PC-9 (cell line): ENCODE data around the gene ITPRIPL1. TPM values are rescaled to one million over a fixed set of nuclear protein-coding genes. Genes with fewer than 3 reads are reported as not detected.

Source experiments
- BruUV-seq: library from RNA; stranded (reverse); fragments of 400-500 nt; replicated peaks from 2 replicates; lab custom pipeline; 2021; lab: Mats Ljungman, UMichigan
- CTCF ChIA-PET: fragments of 300-600 bp; sonication (Branson Sonifier 250); formaldehyde crosslinking; loops from one replicate; lab custom pipeline; 2022; ENCODE audit warnings: antibody characterized with exemption; lab: Charles Lee
- POLR2A ChIA-PET: fragments of 300-600 bp; sonication (Branson Sonifier 250); formaldehyde crosslinking; loops from one replicate; lab custom pipeline; 2022; ENCODE audit warnings: antibody characterized with exemption; ENCODE audit not compliant: unreplicated experiment; lab: Charles Lee
- DNase-seq, 2 experiments: peaks; one replicate each; pipeline versions ENCODE4 v3.0.0 to v3.0.0-alpha.2; 2015 to 2022; ENCODE audit warnings: mixed read lengths in 1 of 2
- H2AFZ ChIP-seq: fragments of 200-600 bp; sonication (generic); 2 replicates; pipeline ENCODE4 v1.8.1; 2017; ENCODE audit warnings: antibody characterized with exemption
- H3F3A ChIP-seq: fragments of 200-600 bp; sonication (generic); 2 replicates; pipeline ENCODE4 v1.8.1; 2017; ENCODE audit warnings: antibody characterized with exemption, mild to moderate bottlenecking, low read depth; ENCODE audit not compliant: insufficient read depth
- H3K27ac ChIP-seq: fragments of 200-600 bp; sonication (generic); 2 replicates; pipeline ENCODE4 v1.6.1; 2016; ENCODE audit warnings: mixed run types
- H3K27me3 ChIP-seq: fragments of 200-600 bp; sonication (generic); 2 replicates; pipeline ENCODE4 v1.6.1; 2016; ENCODE audit warnings: low read depth, mixed run types; ENCODE audit not compliant: insufficient read depth
- H3K36me3 ChIP-seq: fragments of 200-600 bp; sonication (generic); 2 replicates; pipeline ENCODE4 v1.6.1; 2016; ENCODE audit warnings: low read depth, mixed run types
- H3K4me1 ChIP-seq: fragments of 200-600 bp; sonication (generic); replicated peaks from 2 replicates; pipeline ENCODE4 v1.6.1; 2016; ENCODE audit warnings: mixed run types; ENCODE audit not compliant: insufficient read depth
- H3K4me2 ChIP-seq: fragments of 200-600 bp; sonication (generic); 2 replicates; pipeline ENCODE4 v1.6.1; 2017; ENCODE audit warnings: mixed run types
- H3K4me3 ChIP-seq: fragments of 200-600 bp; sonication (generic); 2 replicates; pipeline ENCODE4 v1.6.1; 2016; ENCODE audit warnings: mixed run types
- H3K79me2 ChIP-seq: fragments of 200-600 bp; sonication (generic); 2 replicates; pipeline ENCODE4 v1.6.1; 2017; ENCODE audit warnings: low read depth, mixed run types
- H3K9me2 ChIP-seq: fragments of 200-600 bp; sonication (generic); 2 replicates; pipeline ENCODE4 v1.8.1; 2017; ENCODE audit warnings: mild to moderate bottlenecking; ENCODE audit not compliant: insufficient read depth
- H3K9me3 ChIP-seq: fragments of 200-600 bp; sonication (generic); 2 replicates; pipeline ENCODE4 v1.8.1; 2016; ENCODE audit warnings: low read depth; ENCODE audit not compliant: insufficient read depth
- H4K20me1 ChIP-seq: fragments of 200-600 bp; sonication (generic); 2 replicates; pipeline ENCODE4 v1.8.1; 2017; ENCODE audit not compliant: insufficient read depth
- EZH2 ChIP-seq: fragments of 200-600 bp; sonication (generic); IDR thresholded peaks from 2 replicates; pipeline ENCODE4 v1.8.0; 2017; ENCODE audit warnings: antibody characterized with exemption, low read depth
- intact Hi-C: fragments of 100-400 bp; cut with micrococcal nuclease; formaldehyde crosslinking; loops from one replicate; pipeline ENCODE4 v1.10.0; 2022; ENCODE audit not compliant: unreplicated experiment
- total RNA-seq: library from RNA; stranded (reverse); gene quantifications from 2 replicates; pipeline ENCODE4 v1.2.3, GENCODE V29; 2021
- TF ChIP-seq, protein P1 (sequence below): fragments of 200-600 bp; sonication (generic); conservative IDR thresholded peaks from 2 replicates; pipeline ENCODE4 v1.6.1; 2017; ENCODE audit warnings: mixed run types, antibody characterized with exemption, mild to moderate bottlenecking, moderate library complexity

Gene ITPRIPL1
- total RNA-seq, 1 experiment from 2014 or later = not detected

- Histone ChIP-seq H3K36me3 (no peaks in the 10 kb centered on the region), H2AFZ (no peak overlapping the region), H3K27me3 (no peaks in the 10 kb centered on the region), H3K79me2 (no peaks in the 10 kb centered on the region), H4K20me1 (no peaks in the 10 kb centered on the region), H3K9me2 (no peaks in the 10 kb centered on the region), H3K9me3 (no peaks in the 10 kb centered on the region), H3K27ac (no peak overlapping the region), H3K4me3 (no peak overlapping the region), H3K4me2 (no peak overlapping the region), H3K4me1 (peaks cover 18% of the 10 kb centered on the region), H3F3A (peaks cover 25% of the 10 kb centered on the region; the same call in 1 of the 2 replicates)
- intact Hi-C loops = no loop called here
- ChIA-PET CTCF (interaction anchor here (0.5 kb wide), 1 partner anchor 92 kb away, joined by 3 read pairs; no protein-coding TSS in a partner anchor), POLR2A (interaction anchor here (0.6 to 0.7 kb wide), 2 partner anchors 10 to 18 kb away, joined by 3 read pairs; no protein-coding TSS in a partner anchor)
- DNase-seq = peak; percentile 26 to 39
- BruUV-seq = no TSS peak
- no peak for TF ChIP-seq EZH2
- TF ChIP-seq, protein P1, sequence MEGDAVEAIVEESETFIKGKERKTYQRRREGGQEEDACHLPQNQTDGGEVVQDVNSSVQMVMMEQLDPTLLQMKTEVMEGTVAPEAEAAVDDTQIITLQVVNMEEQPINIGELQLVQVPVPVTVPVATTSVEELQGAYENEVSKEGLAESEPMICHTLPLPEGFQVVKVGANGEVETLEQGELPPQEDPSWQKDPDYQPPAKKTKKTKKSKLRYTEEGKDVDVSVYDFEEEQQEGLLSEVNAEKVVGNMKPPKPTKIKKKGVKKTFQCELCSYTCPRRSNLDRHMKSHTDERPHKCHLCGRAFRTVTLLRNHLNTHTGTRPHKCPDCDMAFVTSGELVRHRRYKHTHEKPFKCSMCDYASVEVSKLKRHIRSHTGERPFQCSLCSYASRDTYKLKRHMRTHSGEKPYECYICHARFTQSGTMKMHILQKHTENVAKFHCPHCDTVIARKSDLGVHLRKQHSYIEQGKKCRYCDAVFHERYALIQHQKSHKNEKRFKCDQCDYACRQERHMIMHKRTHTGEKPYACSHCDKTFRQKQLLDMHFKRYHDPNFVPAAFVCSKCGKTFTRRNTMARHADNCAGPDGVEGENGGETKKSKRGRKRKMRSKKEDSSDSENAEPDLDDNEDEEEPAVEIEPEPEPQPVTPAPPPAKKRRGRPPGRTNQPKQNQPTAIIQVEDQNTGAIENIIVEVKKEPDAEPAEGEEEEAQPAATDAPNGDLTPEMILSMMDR = no peak
Measured at GRCh38 chr2:96315400-96316071, 9.6 kb upstream of the ITPRIPL1 start.

DNA sequence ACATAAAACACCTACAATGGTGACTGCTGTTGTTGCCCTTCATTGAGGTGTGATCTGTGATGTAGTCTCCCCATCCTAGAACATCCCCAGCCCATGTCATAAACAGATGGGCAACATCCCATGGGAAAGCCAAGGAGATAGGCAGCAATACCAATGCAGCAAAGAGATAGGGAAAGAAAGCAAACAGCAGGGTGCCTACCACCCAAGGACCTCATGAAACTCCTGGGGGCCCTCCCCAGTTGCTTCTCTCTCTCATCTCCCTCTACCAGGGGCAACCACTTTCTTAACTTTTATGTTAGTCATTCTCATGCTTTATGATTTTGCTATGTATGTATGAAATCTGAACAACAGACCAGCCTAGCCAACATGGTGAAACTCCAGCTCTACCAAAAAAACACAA is 8.1 kb upstream of the ITPRIPL1 start:
- Histone ChIP-seq H3K9me2 (no peaks in the 10 kb centered on the region), H3K4me3 (no peak overlapping the region), H3K27ac (no peak overlapping the region), H2AFZ (no peak overlapping the region), H3K27me3 (peaks cover 6% of the 10 kb centered on the region; the same call in 1 of the 2 replicates), H3K4me2 (no peak overlapping the region), H3K9me3 (no peaks in the 10 kb centered on the region), H4K20me1 (no peaks in the 10 kb centered on the region), H3F3A (peaks cover 32% of the 10 kb centered on the region; the same call in 1 of the 2 replicates), H3K4me1 (peaks cover 29% of the 10 kb centered on the region), H3K36me3 (no peaks in the 10 kb centered on the region), H3K79me2 (no peaks in the 10 kb centered on the region)
- ChIA-PET POLR2A (no interaction called here), CTCF (no interaction called here)
- intact Hi-C loops = no loop called here
- no peak for DNase-seq
- TF ChIP-seq EZH2 = no peak
- TF ChIP-seq, protein P1 = no peak
- no TSS peak for BruUV-seq

DNA sequence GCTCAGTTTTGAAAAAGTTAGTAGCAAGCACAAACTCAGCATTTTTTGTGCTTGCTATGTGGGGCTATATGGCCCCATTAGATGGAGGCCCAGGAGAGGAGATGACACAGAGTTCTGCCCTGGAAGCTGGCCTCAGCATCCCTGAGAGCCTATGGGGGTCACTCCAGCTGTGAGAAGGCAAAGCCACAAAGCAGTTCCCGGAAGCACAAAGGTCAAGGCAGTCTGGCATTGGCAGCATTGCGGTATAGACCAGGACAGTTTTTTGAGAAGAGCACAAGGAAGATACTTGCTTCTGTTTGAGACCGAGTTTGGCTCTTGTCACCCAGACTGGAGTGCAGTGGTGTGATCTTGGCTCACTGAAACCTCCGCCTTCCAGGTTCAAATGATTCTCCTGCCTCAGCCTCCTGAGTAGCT is 7.5 kb upstream of the ITPRIPL1 start:
- Histone ChIP-seq H3F3A (peaks cover 35% of the 10 kb centered on the region; the same call in 1 of the 2 replicates), H3K4me3 (no peak overlapping the region), H4K20me1 (no peaks in the 10 kb centered on the region), H3K9me3 (no peaks in the 10 kb centered on the region), H2AFZ (no peak overlapping the region), H3K9me2 (no peaks in the 10 kb centered on the region), H3K36me3 (no peaks in the 10 kb centered on the region), H3K4me1 (peaks cover 32% of the 10 kb centered on the region), H3K27me3 (peaks cover 7% of the 10 kb centered on the region; the same call in 1 of the 2 replicates), H3K4me2 (no peak overlapping the region), H3K27ac (no peak overlapping the region), H3K79me2 (no peaks in the 10 kb centered on the region)
- POLR2A ChIA-PET = no interaction called here
- CTCF ChIA-PET = no interaction called here
- BruUV-seq = no TSS peak
- intact Hi-C loops = no loop called here
- DNase-seq = no peak
- TF ChIP-seq, protein P1 = no peak
- no peak for TF ChIP-seq EZH2
